HTR-8/SVneo (cell line): Measurements from ENCODE around the gene HS3ST6.
"Not testable (repeated sequence)": the region's sequence is repeated elsewhere in the genome, so short reads cannot be mapped to it uniquely, and the experiment has no call there.

Source experiments
- DNase-seq: peaks from one replicate; pipeline ENCODE4 v3.0.0; 2011; ENCODE audit warnings: low spot score, mixed read lengths; ENCODE audit not compliant: insufficient read length
- FAIRE-seq: peaks from 2 replicates; lab custom pipeline; 2011; peaks lifted over from hg19 to GRCh38; lab: Jason Lieb, UNC

Gene HS3ST6

DNA sequence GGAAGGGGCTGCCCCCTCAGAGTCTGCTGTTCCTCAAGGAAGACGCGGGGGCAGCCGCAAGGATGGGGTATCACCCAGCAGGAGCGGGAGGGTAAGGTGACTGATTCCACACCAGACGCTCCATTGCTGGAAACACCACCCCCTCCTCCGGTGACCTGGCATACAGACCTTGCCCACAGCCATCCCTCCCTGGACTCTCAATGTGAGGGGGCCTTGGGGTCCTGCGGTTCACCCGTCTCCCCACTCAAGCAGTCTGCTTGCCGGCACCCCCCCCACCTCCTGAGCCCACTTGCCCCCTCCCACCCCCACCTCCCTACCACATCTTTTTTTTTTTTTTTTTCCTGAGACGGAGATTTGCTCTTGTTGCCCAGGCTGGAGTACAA is 12.1 kb upstream of the HS3ST6 start:
- no peak for FAIRE-seq
- DNase-seq = no peak

- FAIRE-seq = peak; percentile 95
- peak; percentile 97 for DNase-seq
These were observed 11.5 kb upstream of the HS3ST6 start for GRCh38 chr16:1929578-1930337.

DNA sequence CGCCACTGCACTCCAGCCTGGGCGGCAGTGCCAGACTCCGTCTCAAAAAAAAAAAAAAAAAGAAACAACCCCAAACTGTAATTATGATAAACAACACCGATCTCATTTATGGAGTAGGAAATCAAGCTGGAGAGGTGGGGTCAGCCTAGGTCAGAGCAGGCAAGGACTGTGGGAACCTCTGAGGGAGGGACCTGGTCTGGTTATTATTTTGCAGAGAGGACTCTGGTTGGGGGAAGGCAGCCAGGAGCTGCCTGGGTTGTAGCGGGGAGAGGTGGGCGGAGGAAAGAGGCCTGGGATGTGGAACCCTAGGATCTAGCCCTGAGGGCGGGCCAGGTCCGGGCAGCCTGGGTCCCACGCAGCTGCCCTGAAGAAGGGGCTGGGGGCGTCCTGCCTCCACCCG is 10.9 kb upstream of the HS3ST6 start:
- peak; percentile 67 for DNase-seq
- no peak for FAIRE-seq

DNA sequence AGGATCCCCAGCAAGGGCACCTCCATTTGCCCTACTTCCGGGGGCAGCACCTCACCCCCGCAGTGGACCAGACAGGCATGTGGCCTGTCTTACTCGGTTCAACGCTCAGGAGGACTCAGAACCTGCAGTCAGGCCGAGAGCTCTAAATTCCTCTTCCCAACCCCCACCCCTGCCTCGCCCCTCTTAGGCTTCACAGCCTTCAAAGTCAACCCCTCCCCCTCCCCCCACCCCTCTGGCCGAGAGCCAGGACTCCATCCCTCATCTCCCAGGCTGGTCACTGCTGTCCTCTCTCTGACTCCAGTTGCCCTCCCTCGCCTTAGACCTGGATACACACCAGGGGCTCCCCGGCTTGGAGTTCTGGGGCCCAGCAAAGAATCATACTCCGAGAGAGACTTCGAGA is 8.1 kb upstream of the HS3ST6 start:
- no peak for DNase-seq
- FAIRE-seq = no peak

DNA sequence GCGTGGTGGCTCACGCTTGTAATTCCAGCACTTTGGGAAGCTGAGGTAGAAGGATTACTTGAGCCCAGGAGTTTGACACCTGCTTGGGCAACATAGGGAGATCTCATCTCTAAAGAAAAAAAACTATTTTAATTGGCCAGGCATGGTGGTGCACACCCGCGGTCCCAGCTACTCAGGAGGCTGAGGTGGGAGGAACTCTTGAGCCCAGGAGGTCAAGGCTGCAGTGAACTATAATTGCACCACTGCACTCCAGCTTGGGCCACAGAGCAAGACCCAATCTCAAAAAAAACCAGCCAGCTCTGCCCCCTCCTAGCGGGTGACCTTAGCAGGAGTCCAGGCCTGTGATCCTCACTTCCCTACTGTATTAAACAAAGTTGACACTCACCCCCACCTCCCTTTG is 5.9 kb upstream of the HS3ST6 start:
- FAIRE-seq (no peak), DNase-seq (no peak)

GRCh38 chr16:1923299-1924034 is 5.3 kb upstream of the HS3ST6 start:
- FAIRE-seq (no peak), DNase-seq (peak; percentile 41)

GRCh38 chr16:1922357-1922756 is 4.1 kb upstream of the HS3ST6 start:
- DNase-seq (no peak), FAIRE-seq (no peak)

GRCh38 chr16:1920727-1921171 is 2.5 kb upstream of the HS3ST6 start:
- FAIRE-seq (no peak), DNase-seq (peak; percentile 54)

GRCh38 chr16:1920122-1920521 is 1.9 kb upstream of the HS3ST6 start:
- not testable (repeated sequence) for DNase-seq, FAIRE-seq

- FAIRE-seq (no peak), DNase-seq (no peak)
These were observed 1.2 kb upstream of the HS3ST6 start for GRCh38 chr16:1919327-1919998.

DNA sequence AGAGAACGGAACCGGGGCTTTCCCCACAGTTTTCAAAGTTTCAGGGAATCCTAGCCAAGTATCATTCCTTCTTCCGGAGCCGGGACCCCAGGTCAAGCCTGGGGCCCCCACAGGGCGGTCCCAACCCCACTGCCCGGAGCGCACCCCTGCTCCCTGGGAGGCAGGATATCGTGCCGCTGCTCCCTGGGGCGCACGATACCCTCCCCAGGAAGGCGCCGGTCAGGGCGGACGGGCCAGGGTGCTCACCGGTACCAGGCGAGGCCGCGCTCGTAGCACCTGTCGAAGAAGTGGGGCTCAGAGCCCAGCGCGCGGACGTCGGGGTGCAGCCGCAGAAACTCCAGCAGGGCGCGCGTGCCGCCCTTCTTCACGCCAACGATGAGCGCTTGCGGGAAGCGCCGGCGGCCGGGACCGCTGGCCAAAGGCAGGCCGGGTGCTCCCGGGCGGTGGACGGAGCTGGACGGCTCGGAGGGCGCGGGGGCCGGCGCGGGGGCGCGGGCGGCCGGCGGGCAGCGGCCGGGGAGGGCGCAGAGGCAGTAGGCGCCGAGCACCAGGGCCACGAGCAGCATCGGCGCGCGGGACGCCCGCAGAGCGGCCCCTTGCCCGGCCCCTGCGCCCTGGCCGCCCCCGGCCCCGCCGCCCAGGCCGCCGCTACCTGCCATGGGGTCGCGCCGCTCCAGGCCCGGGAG is 407 bp downstream of the HS3ST6 start:
- FAIRE-seq (no peak), DNase-seq (no peak)

DNA sequence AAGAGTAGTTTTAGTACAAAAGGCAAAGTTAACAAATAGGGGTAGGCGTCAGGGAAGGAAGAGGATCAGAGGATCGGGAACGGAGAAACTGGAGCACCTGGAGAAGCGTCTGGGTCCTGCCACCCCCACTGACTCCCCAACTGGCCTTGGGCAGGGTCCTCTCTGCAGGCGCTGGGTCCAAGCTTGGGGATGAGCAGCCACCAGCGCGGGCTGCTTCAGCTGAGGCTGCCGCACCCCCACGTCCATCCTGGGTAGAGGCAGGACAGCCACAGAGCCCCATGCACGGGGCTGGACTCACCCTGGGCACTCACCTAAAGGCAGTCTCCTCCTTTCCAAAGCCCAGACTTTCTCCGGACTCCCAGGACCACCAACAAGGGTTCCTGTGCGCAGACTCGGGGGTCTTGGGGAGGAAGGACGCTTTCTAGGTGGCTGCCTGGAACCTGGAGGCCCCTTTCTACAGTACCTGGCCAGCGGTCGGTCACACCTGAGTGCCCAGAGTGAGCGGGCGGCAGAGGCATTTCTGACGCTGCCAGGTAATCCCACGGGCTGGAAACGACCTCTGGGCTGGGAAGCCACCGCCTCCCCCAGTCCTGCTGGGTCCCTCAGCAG is 1.1 kb downstream of the HS3ST6 start:
- FAIRE-seq = no peak

GRCh38 chr16:1916640-1916990 is 1.6 kb downstream of the HS3ST6 start:
- DNase-seq (no peak), FAIRE-seq (no peak)

More for the DNA sequence above, 1.1 kb downstream of the HS3ST6 start:
- no peak for DNase-seq

DNA sequence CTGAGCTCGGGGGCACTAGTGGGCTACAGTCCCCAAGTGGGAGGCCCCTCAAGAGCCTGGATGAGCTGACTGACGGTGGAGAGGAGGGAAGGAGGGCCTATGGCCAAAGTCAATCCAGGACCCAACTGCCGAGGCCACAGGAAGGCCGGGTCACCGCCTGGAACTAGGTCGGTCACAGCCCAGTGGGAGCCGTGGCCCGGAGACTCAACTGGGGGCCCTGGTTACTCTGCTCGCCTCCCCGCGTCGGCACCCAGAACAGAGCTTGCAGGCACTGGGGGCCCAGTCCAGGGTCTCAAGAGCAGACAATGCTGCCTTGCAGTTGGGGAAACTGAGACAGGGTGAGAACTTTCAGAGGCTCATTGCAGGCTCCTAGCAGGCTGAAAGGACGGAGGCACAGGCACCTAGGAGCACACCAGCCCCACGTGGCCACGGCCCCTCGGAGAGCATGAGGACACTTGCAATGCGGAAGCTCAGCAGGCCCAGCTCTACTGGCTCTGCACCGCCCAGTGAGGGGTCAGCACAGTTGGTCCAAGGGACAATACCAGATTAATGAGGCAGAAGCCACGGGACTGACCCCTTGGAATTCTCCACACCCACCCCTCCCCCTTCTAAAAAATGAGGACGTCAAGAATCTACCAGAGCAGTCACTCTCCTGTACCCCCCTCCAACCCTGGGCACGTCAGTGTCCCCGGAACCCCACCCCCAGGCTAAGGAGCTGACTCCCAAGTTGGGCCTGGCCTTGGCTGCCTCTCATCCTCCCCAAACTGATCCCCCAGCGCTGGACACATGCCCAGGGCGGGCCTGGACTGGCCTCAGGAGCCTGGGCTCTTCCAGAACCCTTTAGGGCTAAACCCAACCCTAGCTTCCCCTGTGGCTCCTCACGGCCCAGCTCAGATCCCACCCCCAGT is 2.2 kb downstream of the HS3ST6 start:
- DNase-seq (no peak), FAIRE-seq (no peak)

- no peak for FAIRE-seq
- no peak for DNase-seq
These were observed 3.2 kb downstream of the HS3ST6 start for GRCh38 chr16:1914988-1915387.

- FAIRE-seq (no peak), DNase-seq (no peak)
These were observed 4.1 kb downstream of the HS3ST6 start for GRCh38 chr16:1914084-1914608.

GRCh38 chr16:1913327-1914083 is 4.7 kb downstream of the HS3ST6 start:
- FAIRE-seq (no peak), DNase-seq (no peak)

DNA sequence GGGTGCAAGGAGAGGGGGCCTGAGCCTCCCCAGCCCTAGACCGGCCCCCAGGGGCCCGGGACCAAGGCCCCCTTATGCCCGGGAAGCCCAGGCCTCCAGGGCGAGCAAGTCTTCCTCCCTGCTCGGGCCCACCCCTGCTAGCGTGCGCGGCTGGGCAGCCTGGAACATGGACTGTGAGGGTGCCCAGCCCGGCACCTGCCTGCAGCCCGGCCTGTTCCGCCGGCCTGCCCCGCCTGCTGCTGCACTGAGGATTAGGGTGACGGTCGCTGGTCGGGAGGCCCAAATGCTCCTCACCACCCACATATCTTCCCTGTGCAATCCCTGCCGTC is 6.0 kb downstream of the HS3ST6 start:
- FAIRE-seq (no peak), DNase-seq (no peak)
